Measurements from ENCODE around the gene CYP17A1. TPM values are rescaled to one million over a fixed set of nuclear protein-coding genes. Genes with fewer than 3 reads are reported as not detected.

CYP17A1 gene
- total RNA-seq, 1 donor from 2014 or later, result not detected

DNA sequence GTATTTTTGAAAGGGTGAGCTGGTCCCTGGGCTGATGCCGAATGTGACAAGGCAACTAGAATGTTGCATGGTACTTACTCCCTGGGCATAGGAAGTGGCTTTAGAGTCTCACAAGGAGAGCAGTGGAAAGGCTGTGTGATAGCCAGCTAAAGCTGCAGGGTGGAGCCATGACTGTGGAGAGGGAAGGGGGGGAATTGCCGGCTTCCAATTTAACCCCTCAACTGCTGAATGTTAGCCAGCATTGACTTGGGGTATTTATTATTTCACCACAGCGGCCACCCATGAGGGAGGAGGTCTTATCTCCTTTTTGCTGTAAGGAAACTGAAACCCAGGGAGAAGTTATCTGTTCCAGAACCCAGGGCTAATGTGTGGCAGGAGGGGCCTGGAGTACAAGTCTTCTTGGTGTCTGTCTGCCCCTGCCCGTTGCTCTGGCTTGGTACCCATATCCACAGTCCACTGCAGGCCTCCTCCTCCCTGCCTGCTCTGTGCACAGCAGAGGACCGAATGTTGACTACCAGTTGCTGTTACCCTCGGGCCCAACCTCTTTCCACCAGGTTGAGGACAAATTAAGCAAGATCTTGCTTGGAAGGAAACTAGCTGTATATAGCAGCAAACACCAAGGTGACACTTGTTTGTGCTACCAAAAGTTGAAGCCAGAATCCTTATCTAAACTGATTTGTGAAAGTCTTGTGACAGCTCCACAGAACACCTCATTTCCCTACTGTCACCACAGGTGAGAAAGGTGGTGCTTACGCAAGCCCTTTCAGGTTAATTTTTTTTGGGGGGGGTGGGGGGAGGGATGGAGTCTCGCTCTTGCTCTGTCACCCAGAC, 55.9 kb downstream of the CYP17A1 start:
- Mint-ChIP-seq H3K27ac (ENCODE audit: unreplicated experiment) (no peak overlapping the region), H3K36me3 (ENCODE audit: unreplicated experiment) (no peaks in the 10 kb centered on the region), H3K27me3 (ENCODE audit: unreplicated experiment) (peaks cover 11% of the 10 kb centered on the region), H3K9me3 (ENCODE audit: unreplicated experiment) (peaks cover 3% of the 10 kb centered on the region), H3K4me3 (ENCODE audit: unreplicated experiment) (no peak overlapping the region), H3K4me1 (ENCODE audit: low read depth, unreplicated experiment) (peaks cover 12% of the 10 kb centered on the region)
- DNase-seq, result no peak
- TF ChIP-seq, protein P1, sequence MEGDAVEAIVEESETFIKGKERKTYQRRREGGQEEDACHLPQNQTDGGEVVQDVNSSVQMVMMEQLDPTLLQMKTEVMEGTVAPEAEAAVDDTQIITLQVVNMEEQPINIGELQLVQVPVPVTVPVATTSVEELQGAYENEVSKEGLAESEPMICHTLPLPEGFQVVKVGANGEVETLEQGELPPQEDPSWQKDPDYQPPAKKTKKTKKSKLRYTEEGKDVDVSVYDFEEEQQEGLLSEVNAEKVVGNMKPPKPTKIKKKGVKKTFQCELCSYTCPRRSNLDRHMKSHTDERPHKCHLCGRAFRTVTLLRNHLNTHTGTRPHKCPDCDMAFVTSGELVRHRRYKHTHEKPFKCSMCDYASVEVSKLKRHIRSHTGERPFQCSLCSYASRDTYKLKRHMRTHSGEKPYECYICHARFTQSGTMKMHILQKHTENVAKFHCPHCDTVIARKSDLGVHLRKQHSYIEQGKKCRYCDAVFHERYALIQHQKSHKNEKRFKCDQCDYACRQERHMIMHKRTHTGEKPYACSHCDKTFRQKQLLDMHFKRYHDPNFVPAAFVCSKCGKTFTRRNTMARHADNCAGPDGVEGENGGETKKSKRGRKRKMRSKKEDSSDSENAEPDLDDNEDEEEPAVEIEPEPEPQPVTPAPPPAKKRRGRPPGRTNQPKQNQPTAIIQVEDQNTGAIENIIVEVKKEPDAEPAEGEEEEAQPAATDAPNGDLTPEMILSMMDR (IDR thresholded peaks at IDR 0.05; ENCODE audit: partially characterized antibody, unreplicated experiment), result no peak

Other genes starting within 250 kb of the CYP17A1 start
- 74.8 TPM for gene TRIM8, start 192.9 kb downstream of the CYP17A1 start, total RNA-seq (ENCODE audit: unreplicated experiment)
- 20.3 TPM for gene ARL3, start 123.0 kb downstream of the CYP17A1 start, total RNA-seq (ENCODE audit: unreplicated experiment)
- 5.4 TPM for gene SFXN2, start 122.8 kb downstream of the CYP17A1 start, total RNA-seq (ENCODE audit: unreplicated experiment)
- 29.6 TPM for gene WBP1L, start 93.5 kb downstream of the CYP17A1 start, total RNA-seq (ENCODE audit: unreplicated experiment)
- gene BORCS7, start 16.8 kb upstream of the CYP17A1 start, total RNA-seq (ENCODE audit: unreplicated experiment), result 9.2 TPM
- gene AS3MT, start 32.1 kb upstream of the CYP17A1 start, total RNA-seq (ENCODE audit: unreplicated experiment), result 8.3 TPM
- gene CNNM2, start 80.9 kb upstream of the CYP17A1 start, total RNA-seq (ENCODE audit: unreplicated experiment), result 14.3 TPM